Measurements from ENCODE around the gene ATXN10.

DNA sequence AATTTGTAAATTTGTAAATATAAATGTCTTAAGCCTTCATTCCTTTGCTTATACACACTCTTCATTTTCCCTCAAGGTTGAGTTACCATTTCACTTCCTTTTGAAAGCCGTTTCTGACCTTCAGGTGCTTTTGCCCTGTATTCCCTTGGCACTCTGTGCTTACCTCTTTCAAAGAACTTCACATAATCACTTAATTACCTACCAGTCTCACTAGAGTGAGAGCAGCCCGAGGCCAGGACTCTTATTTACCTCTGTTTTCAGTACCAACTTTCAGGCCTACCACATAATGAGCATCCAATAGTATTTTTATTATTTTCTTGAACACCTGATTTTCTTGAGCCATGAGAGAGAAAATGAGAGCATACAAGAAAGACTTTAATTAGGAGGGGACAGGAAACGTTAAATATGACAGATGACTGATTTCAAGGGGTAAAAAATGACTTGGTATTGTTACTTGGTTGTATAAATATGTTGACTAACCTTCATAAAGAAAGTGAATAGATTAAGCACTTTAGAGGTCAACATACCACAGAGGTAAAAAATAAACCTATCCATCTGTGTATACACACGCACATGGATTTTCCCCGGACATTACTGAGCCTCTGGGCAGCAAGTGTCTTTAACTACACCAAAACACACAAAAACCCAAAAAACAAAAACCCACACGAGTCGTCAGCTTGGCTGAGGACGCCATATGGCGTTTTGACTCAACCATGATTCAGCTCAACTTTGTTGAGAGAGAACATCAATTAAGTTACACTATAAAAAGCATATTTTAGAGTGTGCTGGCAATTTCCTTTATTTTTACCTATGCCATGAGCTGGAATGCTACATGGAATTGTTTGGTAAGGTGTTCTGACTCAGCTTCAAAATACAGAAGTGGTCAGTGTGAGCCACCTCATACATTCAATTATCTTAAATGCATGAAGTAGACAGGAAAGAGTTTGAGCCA is 7.6 kb downstream of the ATXN10 start:
- TF ChIP-seq, protein P1, sequence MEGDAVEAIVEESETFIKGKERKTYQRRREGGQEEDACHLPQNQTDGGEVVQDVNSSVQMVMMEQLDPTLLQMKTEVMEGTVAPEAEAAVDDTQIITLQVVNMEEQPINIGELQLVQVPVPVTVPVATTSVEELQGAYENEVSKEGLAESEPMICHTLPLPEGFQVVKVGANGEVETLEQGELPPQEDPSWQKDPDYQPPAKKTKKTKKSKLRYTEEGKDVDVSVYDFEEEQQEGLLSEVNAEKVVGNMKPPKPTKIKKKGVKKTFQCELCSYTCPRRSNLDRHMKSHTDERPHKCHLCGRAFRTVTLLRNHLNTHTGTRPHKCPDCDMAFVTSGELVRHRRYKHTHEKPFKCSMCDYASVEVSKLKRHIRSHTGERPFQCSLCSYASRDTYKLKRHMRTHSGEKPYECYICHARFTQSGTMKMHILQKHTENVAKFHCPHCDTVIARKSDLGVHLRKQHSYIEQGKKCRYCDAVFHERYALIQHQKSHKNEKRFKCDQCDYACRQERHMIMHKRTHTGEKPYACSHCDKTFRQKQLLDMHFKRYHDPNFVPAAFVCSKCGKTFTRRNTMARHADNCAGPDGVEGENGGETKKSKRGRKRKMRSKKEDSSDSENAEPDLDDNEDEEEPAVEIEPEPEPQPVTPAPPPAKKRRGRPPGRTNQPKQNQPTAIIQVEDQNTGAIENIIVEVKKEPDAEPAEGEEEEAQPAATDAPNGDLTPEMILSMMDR (IDR thresholded peaks at IDR 0.05): no peak
- no peak for TF ChIP-seq POLR2A (IDR thresholded peaks at IDR 0.05)
